B cell (primary cell): ENCODE measurements around the gene TBCA. TPM values are rescaled to one million over a fixed set of nuclear protein-coding genes. Genes with fewer than 3 reads are reported as not detected.

Source experiments
- ATAC-seq: fragments of 200-7000 bp; cut with Tn5 transposase; one replicate; pipeline ENCODE4 v1.10.0; 2021; ENCODE audit warnings: low read depth, mild to moderate bottlenecking, moderate number of reproducible peaks, moderate library complexity
- CTCF ChIA-PET: fragments of 350-600 bp; sonication (Branson Sonifier 250); formaldehyde crosslinking; loops from one replicate; lab custom pipeline; 2021; ENCODE audit warnings: antibody characterized with exemption, inconsistent platforms; lab: Charles Lee
- POLR2A ChIA-PET: fragments of 350-600 bp; sonication (Branson Sonifier 250); formaldehyde crosslinking; loops from one replicate; lab custom pipeline; 2021; ENCODE audit warnings: antibody characterized with exemption; lab: Charles Lee
- DNase-seq: peaks from one replicate; pipeline ENCODE4 v3.0.0; 2013
- H2AFZ ChIP-seq: 2 replicates; pipeline ENCODE4 v1.6.1; 2012; ENCODE audit warnings: mild to moderate bottlenecking, low read depth, low read length; ENCODE audit not compliant: insufficient read depth, poor library complexity, severe bottlenecking
- H3K27ac ChIP-seq, 2 donors: 1 replicate in 1 of 2; 2 replicates in 1 of 2; pipeline ENCODE4 v1.5.1; 2012 to 2013; ENCODE audit warnings: low read length in 2 of 2, mild to moderate bottlenecking in 2 of 2, moderate library complexity in 1 of 2
- H3K27me3 ChIP-seq, 4 experiments: fragments of 200-600 bp in 1 of 4; sonication (generic) in 1 of 4; replicated peaks in 1 of 4; 1 replicate in 2 of 4; 2 replicates in 2 of 4; pipeline versions ENCODE4 v1.6.1 to v1.7.0; 2013 to 2016; ENCODE audit warnings: low read length in 3 of 4, mild to moderate bottlenecking in 2 of 4, mixed read lengths in 1 of 4, moderate library complexity in 1 of 4; ENCODE audit not compliant: insufficient read depth in 4 of 4, control insufficient read depth in 3 of 4; ENCODE audit errors: control extremely low read depth in 1 of 4
- H3K36me3 ChIP-seq, 2 experiments: replicated peaks in 1 of 2; 1 replicate in 1 of 2; 2 replicates in 1 of 2; pipeline versions ENCODE4 v1.6.1 to v1.7.1; 2013; ENCODE audit warnings: low read length in 1 of 2; ENCODE audit not compliant: insufficient read depth in 2 of 2, control insufficient read depth in 1 of 2; ENCODE audit errors: control extremely low read depth in 1 of 2, extremely low read depth in 1 of 2
- H3K4me1 ChIP-seq, 2 donors: fragments of 200-600 bp in 1 of 2; sonication (generic) in 1 of 2; 1 replicate in 1 of 2; 2 replicates in 1 of 2; pipeline versions ENCODE4 v1.5.1 to v1.6.1; 2013 to 2017; ENCODE audit warnings: low read length in 2 of 2; ENCODE audit not compliant: control insufficient read depth in 2 of 2, insufficient read depth in 2 of 2
- H3K4me2 ChIP-seq: replicated peaks from 2 replicates; pipeline ENCODE3; 2012; ENCODE audit warnings: mild to moderate bottlenecking, low read depth, low read length; ENCODE audit not compliant: poor library complexity, severe bottlenecking
- H3K4me3 ChIP-seq, 5 experiments: fragments of 200-600 bp in 1 of 5; sonication (generic) in 1 of 5; 1 replicate in 3 of 5; 2 replicates in 2 of 5; pipeline versions ENCODE4 v1.5.1 to v1.7.0; 2011 to 2016; ENCODE audit warnings: low read length in 4 of 5, mild to moderate bottlenecking in 4 of 5, low read depth in 2 of 5, control low read depth in 1 of 5, moderate library complexity in 1 of 5; ENCODE audit not compliant: insufficient read depth in 1 of 5; ENCODE audit errors: control extremely low read depth in 1 of 5, extremely low read depth in 1 of 5
- H3K79me2 ChIP-seq: fragments of 200-600 bp; sonication (generic); one replicate; pipeline ENCODE4 v1.6.0; 2016; ENCODE audit warnings: low read length; ENCODE audit not compliant: control insufficient read depth, insufficient read depth
- H3K9ac ChIP-seq: fragments of 200-600 bp; sonication (generic); 2 replicates; pipeline ENCODE4 v1.6.1; 2017; ENCODE audit warnings: mild to moderate bottlenecking, low read length, moderate library complexity
- H3K9me3 ChIP-seq, 3 donors: one replicate each; pipeline versions ENCODE4 v1.6.1 to v1.7.1; 2013; ENCODE audit warnings: low read length in 2 of 3; ENCODE audit not compliant: control insufficient read depth in 2 of 3, insufficient read depth in 1 of 3; ENCODE audit errors: control extremely low read depth in 1 of 3
- H4K20me1 ChIP-seq: 2 replicates; pipeline ENCODE4 v1.6.0; 2012; ENCODE audit warnings: mild to moderate bottlenecking, low read length; ENCODE audit not compliant: insufficient read depth, control insufficient read depth, poor library complexity, severe bottlenecking
- H3K27ac Mint-ChIP-seq: one replicate; pipeline ENCODE4 v1.8.0; 2021; ENCODE audit warnings: mixed read lengths
- H3K27me3 Mint-ChIP-seq: one replicate; pipeline ENCODE4 v1.8.0; 2021; ENCODE audit warnings: mixed read lengths
- H3K4me1 Mint-ChIP-seq: one replicate; pipeline ENCODE4 v1.8.0; 2021; ENCODE audit warnings: mixed read lengths
- H3K4me3 Mint-ChIP-seq: one replicate; pipeline ENCODE4 v1.8.0; 2021; ENCODE audit warnings: mixed read lengths
- H3K9me3 Mint-ChIP-seq: one replicate; pipeline ENCODE4 v1.8.0; 2022; ENCODE audit warnings: mixed read lengths; ENCODE audit not compliant: insufficient read depth
- CTCF ChIP-seq: fragments of 200-600 bp; IDR thresholded peaks from one replicate; pipeline ENCODE4 v1.8.0; 2022; ENCODE audit warnings: antibody characterized with exemption, mild to moderate bottlenecking
- EZH2 ChIP-seq: IDR thresholded peaks from 2 replicates; pipeline ENCODE4 v1.6.1; 2012; ENCODE audit warnings: borderline replicate concordance, low read depth, mild to moderate bottlenecking, moderate library complexity, low read length; ENCODE audit not compliant: insufficient read depth, poor library complexity, severe bottlenecking
- WGBS: methylation state at CpG from one replicate; pipeline ENCODE4 v1.1.5; 2013; ENCODE audit warnings: missing lambda C conversion rate; ENCODE audit not compliant: insufficient coverage; 5-methylcytosine and 5-hydroxymethylcytosine counted together
- intact Hi-C: fragments of 100-400 bp; cut with micrococcal nuclease; formaldehyde crosslinking; loops from one replicate; pipeline ENCODE4 v1.10.0; 2022
- polyA plus RNA-seq: library from polyadenylated mRNA; depleted of rRNA; stranded (reverse); fragments of >200 nt; gene quantifications from 2 replicates; pipeline ENCODE4 v1.2.3, GENCODE V29; 2012
- total RNA-seq, 2 donors: library from RNA; stranded (reverse); fragments of 120-200 nt in 1 of 2; gene quantifications; 1 replicate in 1 of 2; 2 replicates in 1 of 2; pipeline versions ENCODE4 v1.2.3 to v1.2.4, GENCODE V29; 2013 to 2022

The TBCA gene
- total and polyA plus RNA-seq, 2 donors (not counting 1 experiment from before 2014, with no cell fraction given), result 22.3 to 110 TPM

- no peak overlapping the region for H3K9ac ChIP-seq
- peaks cover 2% of the 10 kb centered on the region for H3K9me3 Mint-ChIP-seq
- no peak overlapping the region for H3K27ac ChIP-seq
- peaks cover 42% of the 10 kb centered on the region for H3K27me3 Mint-ChIP-seq
- no peaks in the 10 kb centered on the region for H3K79me2 ChIP-seq
- H3K27me3 ChIP-seq, result peaks cover 0 to 17% (median 4%) of the 10 kb centered on the region in 4 experiments
- WGBS, result no CpG with 5 or more reads among the region's 2 CpGs
- H3K4me3 Mint-ChIP-seq, result no peak overlapping the region
- no peak overlapping the region for H3K4me2 ChIP-seq
- H3K36me3 ChIP-seq, result no peaks in the 10 kb centered on the region
- H4K20me1 ChIP-seq, result no peaks in the 10 kb centered on the region
- DNase-seq (no peak), ATAC-seq (no peak)
- no peaks in the 10 kb centered on the region for H3K4me1 Mint-ChIP-seq
- no peak for TF ChIP-seq CTCF
- TF ChIP-seq EZH2, result no peak
- peaks cover 0 to 12% (median 0%) of the 10 kb centered on the region in 3 donors for H3K9me3 ChIP-seq
- no peak overlapping the region for H2AFZ ChIP-seq
- ChIA-PET POLR2A (no interaction called here), CTCF (no interaction called here)
- intact Hi-C loops, result no loop called here
- H3K27ac Mint-ChIP-seq, result no peak overlapping the region
- H3K4me3 ChIP-seq, result no peak overlapping the region
- H3K4me1 ChIP-seq, result no peaks in the 10 kb centered on the region
Measured at GRCh38 chr5:77795268-77795667, 19.1 kb upstream of the TBCA start.

- Histone ChIP-seq H3K27me3 (no peaks in the 10 kb centered on the region), H3K9me3 (peaks cover 0 to 2% (median 0%) of the 10 kb centered on the region in 3 donors), H3K4me2 (no peak overlapping the region), H3K79me2 (no peaks in the 10 kb centered on the region), H3K4me1 (no peaks in the 10 kb centered on the region), H3K27ac (no peak overlapping the region), H2AFZ (no peak overlapping the region), H4K20me1 (no peaks in the 10 kb centered on the region), H3K4me3 (no peak overlapping the region), H3K36me3 (no peaks in the 10 kb centered on the region), H3K9ac (no peak overlapping the region)
- POLR2A ChIA-PET, result no interaction called here
- intact Hi-C loops, result no loop called here
- ATAC-seq, result no peak
- H3K4me1 Mint-ChIP-seq, result no peaks in the 10 kb centered on the region
- no peak overlapping the region for H3K4me3 Mint-ChIP-seq
- TF ChIP-seq CTCF (no peak), EZH2 (no peak)
- H3K27ac Mint-ChIP-seq, result no peak overlapping the region
- H3K9me3 Mint-ChIP-seq, result no peaks in the 10 kb centered on the region
- CTCF ChIA-PET, result no interaction called here
- peaks cover 19% of the 10 kb centered on the region for H3K27me3 Mint-ChIP-seq
- WGBS, result no CpG with 5 or more reads among the region's 2 CpGs
- no peak for DNase-seq
Measured at GRCh38 chr5:77791926-77792325, 15.8 kb upstream of the TBCA start.
